OCI-LY7 (cell line): ENCODE measurements around the gene TRAPPC13.

ENCODE experiments used
- EZH2phosphoT487 ChIP-seq: fragments of 200-600 bp; sonication (generic); IDR thresholded peaks from 2 replicates; pipeline ENCODE4 v1.6.1; 2018; ENCODE audit warnings: low read depth, borderline replicate concordance, mild to moderate bottlenecking, mixed run types, antibody characterized with exemption, low read length, moderate library complexity, mixed read lengths
- TF ChIP-seq, protein P1 (sequence below): fragments of 200-600 bp; sonication (generic); conservative IDR thresholded peaks from 2 replicates; pipeline ENCODE4 v1.5.1; 2014; ENCODE audit warnings: mild to moderate bottlenecking, antibody characterized with exemption, low read length, moderate library complexity, mixed read lengths

DNA sequence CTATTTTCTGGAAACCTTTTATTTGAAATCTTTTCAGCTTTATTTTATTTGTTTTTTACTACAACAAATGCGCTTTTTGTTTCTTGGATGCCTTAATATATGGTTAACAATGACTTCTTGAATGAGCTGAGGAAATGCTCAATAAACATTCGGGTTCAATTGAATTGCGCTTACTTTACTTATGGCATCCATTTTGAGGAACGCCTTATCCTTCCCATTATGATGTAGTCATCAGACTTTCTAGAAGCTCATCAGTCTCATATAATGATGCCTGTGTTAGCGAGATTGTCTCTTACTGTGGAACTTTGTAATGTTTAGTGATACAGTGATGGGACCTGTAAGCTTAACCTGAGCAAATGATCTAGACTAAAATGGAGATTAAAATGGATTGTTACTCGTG, 916 bp downstream of the TRAPPC13 start:
- TF ChIP-seq, protein P1, sequence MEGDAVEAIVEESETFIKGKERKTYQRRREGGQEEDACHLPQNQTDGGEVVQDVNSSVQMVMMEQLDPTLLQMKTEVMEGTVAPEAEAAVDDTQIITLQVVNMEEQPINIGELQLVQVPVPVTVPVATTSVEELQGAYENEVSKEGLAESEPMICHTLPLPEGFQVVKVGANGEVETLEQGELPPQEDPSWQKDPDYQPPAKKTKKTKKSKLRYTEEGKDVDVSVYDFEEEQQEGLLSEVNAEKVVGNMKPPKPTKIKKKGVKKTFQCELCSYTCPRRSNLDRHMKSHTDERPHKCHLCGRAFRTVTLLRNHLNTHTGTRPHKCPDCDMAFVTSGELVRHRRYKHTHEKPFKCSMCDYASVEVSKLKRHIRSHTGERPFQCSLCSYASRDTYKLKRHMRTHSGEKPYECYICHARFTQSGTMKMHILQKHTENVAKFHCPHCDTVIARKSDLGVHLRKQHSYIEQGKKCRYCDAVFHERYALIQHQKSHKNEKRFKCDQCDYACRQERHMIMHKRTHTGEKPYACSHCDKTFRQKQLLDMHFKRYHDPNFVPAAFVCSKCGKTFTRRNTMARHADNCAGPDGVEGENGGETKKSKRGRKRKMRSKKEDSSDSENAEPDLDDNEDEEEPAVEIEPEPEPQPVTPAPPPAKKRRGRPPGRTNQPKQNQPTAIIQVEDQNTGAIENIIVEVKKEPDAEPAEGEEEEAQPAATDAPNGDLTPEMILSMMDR, result no peak
- TF ChIP-seq EZH2phosphoT487, result no peak
